Right forelimb (tissue), 1 donor: ENCODE results near the gene LACRT.
A peak's percentile ranks its signal among the peaks of the same experiment; 100 is the strongest.

Experiments
- DNase-seq: peaks from one replicate; pipeline ENCODE4 v3.0.0-alpha.2; 2018

The LACRT gene

DNA sequence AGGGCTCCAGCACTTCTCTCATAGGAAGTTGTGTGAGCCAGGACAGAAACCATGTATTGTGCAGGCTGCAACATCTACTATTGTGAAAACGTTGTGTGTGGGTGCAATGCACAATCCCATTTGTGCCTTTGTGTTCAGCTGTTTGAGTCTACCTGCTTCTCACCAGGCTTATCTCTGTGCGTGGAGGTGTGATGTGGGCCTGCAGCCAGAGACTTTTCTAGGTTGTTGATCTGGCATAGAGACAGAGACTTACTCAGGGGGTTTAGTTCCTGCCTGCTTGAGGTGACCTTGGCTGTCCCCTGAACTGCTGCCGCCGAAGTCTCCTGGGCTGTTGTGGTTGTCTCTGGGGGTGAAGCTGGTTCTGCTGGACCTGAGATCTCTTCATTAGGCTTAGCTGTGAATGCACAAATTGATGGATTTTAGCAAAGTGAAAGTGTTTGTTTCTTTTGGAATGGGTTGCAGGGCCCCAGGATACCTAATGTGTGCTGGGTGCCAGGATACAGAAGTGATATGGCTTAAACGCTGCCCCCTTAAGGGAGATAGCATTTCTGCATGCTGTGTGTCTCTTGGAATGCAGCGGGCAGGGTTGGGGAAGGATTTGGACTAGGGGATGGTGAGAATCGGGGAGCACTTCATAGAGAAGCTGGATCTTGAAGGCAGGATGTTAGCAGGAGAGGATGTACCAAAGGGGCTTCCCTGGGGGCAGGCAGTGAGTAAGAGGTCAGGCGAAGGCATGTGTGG is 2.5 kb downstream of the LACRT start:
- DNase-seq, result no peak

DNA sequence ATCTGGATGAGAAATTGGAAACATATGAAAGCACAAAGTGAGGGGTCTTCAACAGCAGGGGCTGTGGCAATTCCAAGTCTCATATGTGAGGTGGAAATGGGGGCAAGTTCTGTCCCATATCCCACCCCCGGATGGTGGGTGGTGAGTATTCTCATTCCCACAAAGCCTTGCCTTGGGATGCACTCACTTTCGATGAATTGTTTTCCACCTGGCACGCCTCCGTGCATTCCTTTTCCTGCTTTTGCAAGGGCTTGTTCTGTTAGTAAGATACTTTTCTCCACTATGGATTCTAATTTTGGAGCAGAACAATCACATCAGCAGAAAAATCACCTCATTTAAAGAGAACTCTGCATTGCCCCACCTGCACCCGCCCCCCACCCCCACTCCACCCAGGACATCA is 3.1 kb downstream of the LACRT start:
- DNase-seq, result no peak

DNA sequence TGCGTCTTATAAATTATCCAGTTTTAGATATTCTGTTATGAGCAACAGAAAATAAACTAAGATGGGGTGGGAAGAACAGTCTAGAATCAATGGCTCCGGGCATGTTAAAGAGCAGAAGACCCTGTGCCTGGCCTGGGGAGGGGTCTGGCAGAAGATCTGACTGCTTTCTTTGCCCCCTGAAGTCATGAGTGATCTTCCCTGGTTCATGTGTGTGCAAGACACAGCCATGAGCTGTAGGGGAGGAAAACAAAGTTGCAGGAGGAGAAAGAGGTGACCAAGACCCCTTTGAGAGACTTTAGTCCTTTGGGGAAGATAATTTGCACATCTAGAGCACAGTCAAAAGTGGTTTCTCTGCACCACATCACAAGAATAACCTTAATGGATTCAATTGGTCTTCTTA is 4.8 kb downstream of the LACRT start:
- DNase-seq, result no peak

DNA sequence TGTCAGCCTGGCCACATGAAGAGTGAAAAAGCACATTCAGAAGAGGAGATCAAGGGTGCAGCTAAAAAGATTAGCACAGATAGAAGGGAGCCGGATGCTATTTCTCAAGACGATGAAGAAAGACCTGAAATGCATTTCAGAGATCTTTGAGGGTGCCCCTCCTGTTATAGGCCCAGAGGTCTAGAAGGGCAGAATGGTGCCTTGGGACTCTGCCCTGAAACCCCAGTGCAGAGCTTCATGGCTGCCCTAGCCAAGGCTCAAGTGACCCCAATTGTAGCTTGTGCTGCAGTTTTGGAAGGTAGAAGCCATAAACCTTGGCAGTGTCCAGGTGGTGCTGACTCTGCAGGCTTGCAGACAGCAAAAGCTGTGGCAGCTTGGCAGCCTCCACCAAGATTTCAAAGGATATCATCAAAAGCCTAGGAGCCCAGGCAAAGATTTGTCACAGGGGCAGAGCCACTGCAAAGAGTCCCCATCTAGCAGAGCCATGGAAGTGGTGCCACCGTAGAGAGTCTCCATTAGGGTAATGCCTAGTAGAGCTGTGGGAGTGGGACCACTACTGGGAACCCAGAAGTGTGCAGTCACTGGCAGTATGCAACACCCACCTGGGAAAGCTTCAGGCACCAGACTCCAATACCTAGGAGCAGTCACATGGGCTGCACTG is 6.4 kb downstream of the LACRT start:
- DNase-seq, result no peak

GRCh38 chr12:54627304-54627703 is 7.4 kb downstream of the LACRT start:
- DNase-seq, result no peak

DNA sequence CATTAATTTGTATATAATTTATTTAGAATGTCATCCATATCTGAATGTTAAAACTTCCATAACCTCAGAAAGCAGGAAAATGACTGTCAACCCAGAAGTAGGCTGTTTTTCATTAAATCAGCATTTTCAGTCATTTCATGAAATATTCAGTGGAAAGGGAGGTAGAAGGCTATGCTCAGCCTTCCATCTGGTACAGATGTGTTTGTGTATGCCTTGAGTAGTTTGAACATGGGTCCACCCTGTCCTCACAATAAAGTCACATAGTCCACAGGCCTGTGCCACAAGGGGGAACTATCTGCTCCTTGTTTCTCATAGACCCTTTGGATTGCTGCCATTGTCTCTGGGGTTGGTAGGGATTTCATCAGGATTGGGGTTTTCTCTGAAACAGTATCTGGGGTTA is 9.1 kb downstream of the LACRT start:
- no peak for DNase-seq

DNA sequence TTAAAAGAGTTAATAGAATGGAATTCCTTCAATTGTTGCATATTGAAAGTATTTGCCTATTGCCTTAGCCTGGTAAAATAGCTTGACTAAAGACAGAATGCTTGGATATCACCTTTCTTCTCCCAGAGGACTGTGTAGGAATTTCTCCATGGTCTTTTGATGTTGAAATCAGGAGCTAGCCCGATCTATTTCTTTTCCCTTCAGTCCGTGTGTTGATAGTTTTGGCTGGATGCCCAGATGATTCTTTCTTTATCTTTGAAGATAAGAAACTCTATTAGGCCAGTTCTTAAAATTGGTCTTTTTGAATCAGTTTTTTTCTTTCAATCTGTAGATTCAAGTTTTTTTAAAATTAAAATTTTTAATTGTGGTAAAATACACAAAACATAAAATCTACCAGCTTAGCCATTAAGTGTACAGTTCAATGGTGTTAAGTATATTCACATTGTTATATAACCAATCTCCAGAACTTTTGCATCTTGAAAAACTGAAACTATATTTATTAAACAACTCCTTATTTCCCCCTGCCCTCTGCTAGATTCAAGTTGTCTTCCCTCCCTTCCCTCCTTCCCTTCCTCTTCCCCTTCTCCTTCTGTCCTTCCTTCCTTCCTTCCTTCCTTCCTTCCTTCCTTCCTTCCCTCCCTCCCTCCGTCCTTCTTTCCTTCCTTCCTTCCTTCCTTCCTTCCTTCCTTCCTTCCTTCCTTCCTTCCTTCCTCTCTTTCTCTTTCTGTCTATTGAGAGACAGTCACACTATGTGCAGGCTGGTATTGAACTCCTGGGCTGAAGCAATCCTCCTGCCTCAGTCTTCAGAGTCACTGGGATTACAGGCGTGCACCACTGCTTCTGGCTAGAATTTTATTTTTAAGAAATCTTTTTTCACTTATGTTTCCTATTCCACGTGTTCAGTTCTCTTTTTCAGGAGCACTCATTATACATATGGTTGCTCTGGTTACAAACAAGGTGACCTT is 10.1 kb downstream of the LACRT start:
- DNase-seq, result no peak

DNA sequence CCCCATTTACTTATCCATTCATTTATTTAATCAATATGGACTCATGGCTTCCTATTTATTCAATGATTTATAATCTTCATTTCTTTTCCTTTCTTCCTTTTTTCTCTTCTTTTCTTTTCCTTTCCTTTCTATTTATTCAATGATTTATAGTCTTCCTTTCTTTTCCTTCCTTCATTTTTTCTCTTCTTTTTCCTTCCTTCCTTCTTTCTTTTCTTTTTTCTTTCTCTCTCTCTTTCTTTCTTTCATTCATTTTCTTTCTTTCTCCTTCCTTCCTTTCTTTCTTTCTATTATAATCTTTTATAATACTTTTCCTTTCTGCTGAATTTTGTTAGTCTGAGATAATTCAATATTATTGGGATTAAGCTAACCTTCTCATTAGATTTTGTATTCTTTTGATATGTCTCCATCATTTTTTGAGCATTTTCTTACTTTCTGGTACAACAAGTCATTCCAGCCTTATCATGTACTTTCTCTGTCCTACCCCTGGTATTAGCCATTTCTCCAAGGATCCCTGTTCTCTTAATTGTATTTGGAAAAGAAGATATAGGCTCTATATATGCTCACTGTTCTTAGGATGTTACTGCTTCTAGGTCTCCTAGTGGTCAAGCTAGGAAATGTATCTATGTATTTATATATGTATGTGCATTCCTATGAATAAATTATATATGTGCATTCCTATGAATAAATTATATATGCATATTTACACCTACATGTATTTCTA is 12.1 kb downstream of the LACRT start:
- DNase-seq, result no peak

DNA sequence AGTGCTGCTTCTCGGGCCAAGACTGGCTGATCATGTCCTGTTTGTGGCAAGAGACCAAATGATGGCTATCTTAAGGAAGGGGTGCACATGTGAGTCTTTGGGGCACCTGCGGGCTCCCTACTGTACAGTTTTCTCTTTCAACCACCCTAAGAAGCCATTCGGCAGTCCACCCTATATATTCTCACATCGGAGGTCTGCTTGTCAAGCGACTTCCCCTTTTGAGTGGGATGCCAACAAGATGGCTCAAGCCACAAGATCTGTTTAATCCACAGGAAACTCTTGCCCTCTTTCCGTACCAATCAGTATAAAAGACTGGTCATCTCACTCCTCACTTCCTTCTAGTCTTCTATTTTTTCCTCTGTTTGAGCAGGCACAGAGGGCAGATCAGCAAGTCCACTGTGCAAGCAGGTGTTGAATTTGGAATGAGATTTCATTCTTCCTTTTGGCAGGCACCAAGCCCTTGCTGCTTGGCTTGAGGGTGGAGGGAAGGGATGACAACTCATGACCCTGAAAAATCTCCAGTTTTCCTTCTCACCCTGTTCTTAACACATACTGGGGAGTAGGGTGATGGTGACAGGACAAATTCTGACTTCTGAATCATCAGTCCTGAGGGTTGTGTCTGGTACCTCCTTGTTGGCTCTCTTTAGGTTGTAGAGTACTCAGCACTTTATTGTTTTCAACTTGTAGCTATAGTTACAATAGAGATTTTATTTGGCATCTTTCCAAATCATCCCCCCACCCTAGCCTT is 17.6 kb downstream of the LACRT start:
- DNase-seq, result no peak

DNA sequence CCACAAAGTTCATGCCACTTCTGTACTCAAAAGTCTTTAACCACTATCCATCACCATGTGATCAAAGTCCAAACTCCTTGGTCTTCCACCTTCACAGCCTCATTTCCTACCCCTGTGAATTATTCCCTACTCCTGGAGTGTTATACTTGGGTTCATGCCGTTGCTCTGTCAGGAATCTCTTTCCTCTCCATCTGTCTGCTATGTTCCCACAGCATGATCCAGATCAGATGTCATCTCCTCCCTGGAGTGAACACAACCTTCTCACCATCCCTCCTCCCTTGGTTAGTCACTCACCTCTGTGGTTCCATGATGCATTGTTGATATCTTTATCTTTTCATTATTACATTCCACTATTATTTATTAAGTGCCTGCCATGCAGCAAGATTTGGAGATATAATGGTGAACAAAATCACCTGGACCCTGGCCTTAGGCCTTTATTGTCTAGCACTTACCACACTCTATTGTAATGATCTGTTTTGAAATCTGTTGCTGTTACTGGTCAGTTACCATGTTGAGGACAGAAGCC is 22.4 kb downstream of the LACRT start:
- no peak for DNase-seq

DNA sequence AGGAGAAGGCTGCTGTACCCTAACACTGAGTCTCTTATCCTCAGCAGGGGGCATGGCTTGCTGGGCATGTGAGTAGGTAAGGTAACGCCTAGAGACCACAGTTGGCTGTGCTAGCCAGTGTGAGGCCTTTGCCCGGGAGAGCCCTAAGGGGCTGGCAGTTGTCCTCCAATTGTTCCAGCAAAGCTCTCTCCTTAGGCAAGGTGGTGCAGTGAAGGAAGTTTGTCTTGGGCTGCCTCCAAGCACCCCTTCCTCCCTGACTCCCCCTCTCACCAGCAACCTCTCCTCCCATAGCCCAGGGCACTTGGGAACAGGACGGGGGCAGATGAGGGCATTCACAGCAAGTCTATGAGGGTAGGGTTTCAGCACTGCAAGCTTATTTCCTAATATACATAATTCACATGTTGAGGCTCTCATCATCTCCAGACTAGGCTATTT is 23.0 kb downstream of the LACRT start:
- no peak for DNase-seq

DNA sequence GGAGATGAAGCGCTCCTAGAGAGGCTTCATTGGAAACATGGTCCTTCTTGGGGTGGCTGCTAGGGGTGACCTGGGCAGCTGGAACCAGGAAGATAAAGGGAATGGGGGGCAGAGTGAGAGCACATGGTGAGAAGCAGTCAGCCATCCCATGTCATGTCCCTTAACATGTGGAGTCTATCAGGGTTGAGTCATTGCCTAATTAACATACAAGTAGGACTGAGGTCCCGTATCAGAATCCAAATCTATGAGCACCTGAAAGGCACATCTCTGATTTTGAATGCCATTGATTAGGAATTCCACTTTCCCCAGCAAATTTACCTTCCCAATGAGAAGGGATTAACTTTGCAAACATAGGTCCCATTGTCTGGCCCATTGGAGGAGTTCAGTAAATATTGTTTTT is 25.9 kb downstream of the LACRT start:
- no peak for DNase-seq

- DNase-seq, result no peak
Observed at GRCh38 chr12:54608156-54608555, 26.5 kb downstream of the LACRT start.

GRCh38 chr12:54606556-54606955 is 28.1 kb downstream of the LACRT start:
- DNase-seq, result no peak

- DNase-seq, result no peak
Observed at GRCh38 chr12:54605138-54605970, 29.3 kb downstream of the LACRT start.

- no peak for DNase-seq
Observed at GRCh38 chr12:54604436-54604835, 30.3 kb downstream of the LACRT start.

DNA sequence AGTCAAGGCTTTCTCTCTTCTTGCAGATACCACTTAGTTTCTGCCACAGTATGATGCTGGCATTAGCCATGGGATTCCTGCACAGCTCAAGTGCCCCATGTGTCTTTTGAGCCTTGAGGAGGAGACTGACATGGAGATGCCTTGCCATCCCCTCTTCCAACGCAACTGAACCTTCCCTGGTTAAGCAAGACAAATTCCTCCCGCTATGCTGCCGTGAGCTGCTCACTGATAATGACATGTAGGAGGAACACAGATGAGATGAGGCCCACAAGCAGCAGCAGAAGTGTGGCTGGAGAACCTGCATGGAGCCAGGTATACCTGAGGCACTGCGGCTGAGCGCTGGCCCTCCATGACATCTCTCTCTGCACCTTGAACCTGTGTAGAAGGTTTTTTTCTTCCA is 30.8 kb downstream of the LACRT start:
- no peak for DNase-seq

- peak; percentile 70 for DNase-seq
Observed at GRCh38 chr12:54603173-54603814, 31.4 kb downstream of the LACRT start.

- no peak for DNase-seq
Observed at GRCh38 chr12:54602661-54603060, 32.0 kb downstream of the LACRT start.

DNA sequence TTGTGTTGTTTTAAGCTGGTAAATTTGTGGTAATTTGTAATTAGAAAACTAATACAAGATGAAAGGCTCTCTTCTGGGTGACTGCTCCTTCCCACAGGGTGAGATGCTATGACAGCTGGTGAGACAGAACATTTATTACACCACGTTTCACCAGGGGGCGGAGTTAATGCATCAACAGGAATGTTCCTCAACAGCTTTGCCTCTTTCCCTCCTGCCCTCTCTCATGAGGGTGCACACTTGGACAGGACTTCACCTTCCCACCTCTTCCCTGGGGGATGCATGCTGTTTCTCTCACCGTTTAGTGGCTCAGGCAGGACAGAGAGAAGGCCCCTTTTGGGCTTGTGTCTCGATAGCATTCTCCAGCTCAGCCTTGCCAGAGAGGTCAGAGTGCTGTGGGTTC is 32.9 kb downstream of the LACRT start:
- no peak for DNase-seq
